Neural crest cell (in vitro differentiated cells): ENCODE data around the gene JUND. TPM values are rescaled to one million over a fixed set of nuclear protein-coding genes. Genes with fewer than 3 reads are reported as not detected.
A peak's percentile ranks its signal among the peaks of the same experiment; 100 is the strongest.

Experiments used
- DNase-seq: peaks from one replicate; pipeline ENCODE4 v3.0.0; 2021; ENCODE audit warnings: low read depth, mixed read lengths, low spot score
- H3K27ac Mint-ChIP-seq: one replicate; pipeline ENCODE4 v1.8.0; 2021; ENCODE audit warnings: mild to moderate bottlenecking, mixed read lengths; ENCODE audit not compliant: unreplicated experiment
- H3K27me3 Mint-ChIP-seq: 2 replicates; pipeline ENCODE4 v1.8.0; 2021; ENCODE audit warnings: low read depth, mild to moderate bottlenecking, mixed read lengths
- H3K36me3 Mint-ChIP-seq: 2 replicates; pipeline ENCODE4 v1.8.0; 2021; ENCODE audit warnings: low read depth, mild to moderate bottlenecking, mixed read lengths
- H3K4me1 Mint-ChIP-seq: 2 replicates; pipeline ENCODE4 v1.8.0; 2021; ENCODE audit warnings: mixed read lengths
- H3K4me3 Mint-ChIP-seq: one replicate; pipeline ENCODE4 v1.8.0; 2021; ENCODE audit warnings: mild to moderate bottlenecking, mixed read lengths
- H3K9me3 Mint-ChIP-seq: 2 replicates; pipeline ENCODE4 v1.8.0; 2021; ENCODE audit warnings: mixed read lengths
- total RNA-seq: library from RNA; stranded (reverse); gene quantifications from 2 replicates; pipeline ENCODE4 v1.2.1, GENCODE V29; 2021
- TF ChIP-seq, protein P1 (sequence below): fragments of 200-600 bp; sonication (generic); conservative IDR thresholded peaks from 2 replicates; pipeline ENCODE4 v1.5.0; 2021; ENCODE audit warnings: antibody characterized with exemption, mild to moderate bottlenecking

JUND gene
- total RNA-seq, 1 donor from 2014 or later: 85.1 TPM

DNA sequence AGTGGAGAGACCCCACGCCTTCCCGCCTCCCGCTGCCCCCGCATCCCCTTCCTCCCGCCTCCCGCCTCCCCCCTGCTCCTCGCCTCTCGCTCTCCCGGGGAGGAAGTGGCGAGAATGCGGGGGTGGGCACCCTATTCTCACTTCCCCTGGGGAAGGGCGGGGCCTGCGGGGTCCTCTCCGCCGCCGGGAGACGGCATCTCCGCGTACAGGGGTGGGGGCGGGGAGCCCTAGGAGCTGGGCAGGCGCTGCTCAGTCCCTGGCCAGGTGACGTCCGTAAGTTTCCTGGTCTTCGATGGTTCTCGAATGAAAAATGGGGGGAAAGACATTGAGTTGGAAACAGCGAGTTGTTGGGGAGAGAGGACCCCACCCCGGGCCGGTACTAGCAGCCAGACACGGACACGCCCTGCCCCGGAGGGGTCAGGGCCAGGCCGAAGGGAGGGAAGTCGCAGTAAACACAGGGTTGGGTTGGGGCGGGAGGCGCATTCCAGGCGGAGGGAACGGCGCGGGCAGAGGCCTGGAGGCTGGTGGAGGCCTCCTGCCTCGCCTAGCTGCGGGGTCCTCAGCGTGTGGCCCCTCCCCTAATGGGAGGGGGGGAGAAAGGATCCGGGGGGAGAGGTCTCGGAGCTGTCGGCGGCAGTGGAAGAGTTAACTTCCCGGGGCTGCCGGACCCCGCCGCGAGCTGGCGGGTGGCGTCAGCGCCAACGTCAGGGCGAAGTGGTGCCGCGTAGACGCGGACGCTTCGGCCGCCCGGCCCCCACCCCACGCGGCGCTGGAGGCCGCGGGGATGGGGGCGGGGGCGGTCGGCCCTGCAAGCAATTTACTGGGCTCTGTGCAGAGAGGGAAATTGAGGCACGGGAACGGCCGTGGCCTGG is 10.4 kb upstream of the JUND start:
- Mint-ChIP-seq H3K4me1 (peaks cover 27% of the 10 kb centered on the region), H3K4me3 (peak overlapping the region; percentile 91)

DNA sequence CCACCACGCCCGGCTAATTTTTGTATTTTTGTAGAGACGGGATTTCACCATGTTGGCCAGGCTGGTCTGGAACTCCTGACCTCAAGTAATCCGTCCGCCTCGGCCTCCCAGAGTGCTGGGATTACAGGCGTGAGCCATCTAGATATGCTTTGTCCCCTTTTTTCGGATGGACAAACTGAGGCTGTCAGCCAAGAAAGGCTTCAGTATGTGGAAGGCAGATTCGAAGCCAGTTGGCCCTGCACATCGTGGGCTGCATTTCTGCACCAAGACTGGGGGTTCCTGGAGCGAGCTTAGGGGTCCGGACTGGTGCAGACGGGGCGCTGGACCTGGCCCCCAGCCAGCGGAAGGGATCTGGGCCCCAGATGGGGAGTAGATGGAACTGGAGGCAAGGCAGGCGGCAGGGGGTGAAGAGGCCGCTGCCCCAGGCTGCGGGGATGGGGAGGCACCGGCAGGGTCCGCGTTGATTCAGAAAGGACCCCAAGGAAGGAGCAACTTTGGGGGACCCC is 9.7 kb upstream of the JUND start:
- Mint-ChIP-seq H3K9me3 (no peaks in the 10 kb centered on the region), H3K27ac (no peak overlapping the region), H3K27me3 (peaks cover 3% of the 10 kb centered on the region), H3K36me3 (no peaks in the 10 kb centered on the region), H3K4me1 (peaks cover 32% of the 10 kb centered on the region), H3K4me3 (peak overlapping the region; percentile 83)
- TF ChIP-seq, protein P1, sequence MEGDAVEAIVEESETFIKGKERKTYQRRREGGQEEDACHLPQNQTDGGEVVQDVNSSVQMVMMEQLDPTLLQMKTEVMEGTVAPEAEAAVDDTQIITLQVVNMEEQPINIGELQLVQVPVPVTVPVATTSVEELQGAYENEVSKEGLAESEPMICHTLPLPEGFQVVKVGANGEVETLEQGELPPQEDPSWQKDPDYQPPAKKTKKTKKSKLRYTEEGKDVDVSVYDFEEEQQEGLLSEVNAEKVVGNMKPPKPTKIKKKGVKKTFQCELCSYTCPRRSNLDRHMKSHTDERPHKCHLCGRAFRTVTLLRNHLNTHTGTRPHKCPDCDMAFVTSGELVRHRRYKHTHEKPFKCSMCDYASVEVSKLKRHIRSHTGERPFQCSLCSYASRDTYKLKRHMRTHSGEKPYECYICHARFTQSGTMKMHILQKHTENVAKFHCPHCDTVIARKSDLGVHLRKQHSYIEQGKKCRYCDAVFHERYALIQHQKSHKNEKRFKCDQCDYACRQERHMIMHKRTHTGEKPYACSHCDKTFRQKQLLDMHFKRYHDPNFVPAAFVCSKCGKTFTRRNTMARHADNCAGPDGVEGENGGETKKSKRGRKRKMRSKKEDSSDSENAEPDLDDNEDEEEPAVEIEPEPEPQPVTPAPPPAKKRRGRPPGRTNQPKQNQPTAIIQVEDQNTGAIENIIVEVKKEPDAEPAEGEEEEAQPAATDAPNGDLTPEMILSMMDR: no peak
- no peak for DNase-seq

More for the DNA sequence above, 10.4 kb upstream of the JUND start:
- peaks cover 3% of the 10 kb centered on the region for H3K27me3 Mint-ChIP-seq
- TF ChIP-seq, protein P1: no peak
- peak; percentile 49 for DNase-seq
- H3K36me3 Mint-ChIP-seq: no peaks in the 10 kb centered on the region
- no peaks in the 10 kb centered on the region for H3K9me3 Mint-ChIP-seq
- H3K27ac Mint-ChIP-seq: peak overlapping the region; percentile 88

DNA sequence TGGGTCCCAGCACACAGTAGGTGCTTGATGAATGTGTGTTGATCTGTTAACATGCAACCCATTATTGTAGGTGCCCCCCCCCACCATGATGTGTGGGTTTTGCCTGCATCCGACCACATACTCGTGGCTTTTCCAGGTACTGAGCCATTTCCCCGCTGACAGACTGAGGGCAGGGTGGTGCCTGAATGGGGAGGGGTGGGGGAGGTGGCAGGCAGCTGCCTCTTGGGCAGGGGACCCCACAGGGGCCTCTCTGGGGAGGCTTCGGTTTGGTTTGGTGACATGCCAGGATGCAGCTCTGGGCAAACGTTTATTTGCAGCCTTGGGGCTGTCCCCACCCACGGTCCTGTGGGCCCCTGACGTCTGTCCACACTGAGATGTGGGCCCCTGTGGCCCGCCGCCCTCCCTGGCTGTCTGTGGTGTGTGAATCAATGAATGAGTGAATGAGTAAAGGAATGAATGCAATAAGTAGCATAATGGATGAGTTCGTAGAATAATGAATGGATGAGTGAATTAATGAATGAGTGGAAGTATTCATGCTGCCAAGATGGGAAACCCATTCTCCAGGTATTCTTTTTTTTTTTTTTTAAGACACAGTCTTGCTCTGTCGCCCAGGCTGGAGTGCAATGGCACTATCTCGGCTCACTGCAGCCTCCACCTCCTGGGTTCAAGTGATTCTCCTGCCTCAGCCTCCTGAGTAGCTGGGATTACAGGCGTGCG is 9.0 kb upstream of the JUND start:
- Mint-ChIP-seq H3K9me3 (no peaks in the 10 kb centered on the region), H3K27me3 (peaks cover 3% of the 10 kb centered on the region), H3K36me3 (no peaks in the 10 kb centered on the region), H3K4me3 (peak overlapping the region; percentile 83), H3K27ac (no peak overlapping the region), H3K4me1 (peaks cover 32% of the 10 kb centered on the region)
- TF ChIP-seq, protein P1: no peak
- no peak for DNase-seq

DNA sequence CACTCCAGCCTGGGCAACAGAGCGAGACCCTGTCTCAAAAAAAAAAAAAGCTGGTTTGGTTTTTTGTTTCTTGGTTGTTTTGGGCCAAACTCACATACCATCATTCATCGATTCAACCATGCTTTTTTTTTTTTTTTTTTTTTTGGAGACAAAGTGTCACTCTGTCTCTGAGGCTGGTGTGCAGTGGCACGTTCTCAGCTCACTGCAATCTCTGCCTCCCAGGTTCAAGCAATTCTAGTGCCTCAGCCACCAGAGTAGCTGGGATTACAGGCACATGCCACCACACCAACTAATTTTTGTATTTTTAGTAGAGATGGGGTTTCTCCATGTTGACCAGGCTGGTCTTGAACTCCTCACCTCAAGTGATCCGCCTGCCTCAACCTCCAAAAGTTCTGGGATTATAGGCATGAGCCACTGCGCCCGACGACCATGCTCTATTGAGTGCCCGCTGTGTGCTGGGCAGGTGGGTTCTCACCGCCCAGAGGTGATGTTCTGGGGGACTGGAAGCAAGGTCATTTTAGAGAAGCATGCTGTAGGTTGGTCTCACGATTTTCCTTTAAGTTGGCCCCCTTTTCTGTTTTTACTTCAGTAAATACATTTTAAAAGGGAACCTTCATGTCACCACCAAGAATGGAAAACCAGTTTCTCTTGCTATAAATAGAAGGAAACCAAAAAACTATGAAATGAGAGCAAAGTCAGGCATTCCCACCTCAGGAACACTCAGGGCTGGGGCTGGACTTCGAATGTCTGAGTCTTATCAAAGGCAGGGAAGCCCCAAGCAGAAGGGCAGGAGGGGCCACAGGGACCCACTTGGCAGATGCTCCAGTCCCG is 8.3 kb upstream of the JUND start:
- H3K4me1 Mint-ChIP-seq: peaks cover 38% of the 10 kb centered on the region
- DNase-seq: no peak
- TF ChIP-seq, protein P1: no peak
- H3K27ac Mint-ChIP-seq: no peak overlapping the region
- H3K36me3 Mint-ChIP-seq: no peaks in the 10 kb centered on the region
- H3K4me3 Mint-ChIP-seq: peak overlapping the region; percentile 74
- no peaks in the 10 kb centered on the region for H3K9me3 Mint-ChIP-seq
- H3K27me3 Mint-ChIP-seq: peaks cover 3% of the 10 kb centered on the region
